ENCODE results near the gene SENP6.

- TF ChIP-seq SUZ12 (IDR thresholded peaks at IDR 0.05; ENCODE audit: extremely low read depth, insufficient read depth, insufficient read length) (no peak), YY1 (IDR thresholded peaks at IDR 0.05; ENCODE audit: insufficient read depth, insufficient read length) (no peak), ZNF274 (IDR thresholded peaks at IDR 0.05; ENCODE audit: low read depth, low read length) (no peak)
Measured at GRCh38 chr6:75727206-75727605, 125.5 kb downstream of the SENP6 start.

Measured in NT2/D1 (cell line).